Natural killer cell (primary cell): ENCODE measurements around the gene IRF2BP2. TPM values are rescaled to one million over a fixed set of nuclear protein-coding genes. Genes with fewer than 3 reads are reported as not detected.

Experiments
- ATAC-seq, 3 donors: fragments of 150-1000 bp in 2 of 3; fragments of 200-7000 bp in 1 of 3; cut with Tn5 transposase; 1 replicate in 1 of 3; 2 replicates in 2 of 3; pipeline ENCODE4 v1.10.0; 2021; ENCODE audit warnings: mild to moderate bottlenecking in 2 of 3, moderate library complexity in 2 of 3
- DNase-seq, 2 donors: peaks; one replicate each; pipeline versions ENCODE4 v3.0.0 to v3.0.0-alpha.2; 2013 to 2021; ENCODE audit warnings: mixed read lengths in 1 of 2
- H3K27ac ChIP-seq: one replicate; pipeline ENCODE4 v1.5.1; 2013; ENCODE audit warnings: mild to moderate bottlenecking, low read length
- H3K27me3 ChIP-seq: one replicate; pipeline ENCODE4 v1.6.1; 2013; ENCODE audit warnings: low read length; ENCODE audit not compliant: control insufficient read depth, insufficient read depth
- H3K36me3 ChIP-seq: one replicate; pipeline ENCODE4 v1.6.1; 2013; ENCODE audit warnings: low read length; ENCODE audit not compliant: control insufficient read depth, insufficient read depth
- H3K4me1 ChIP-seq: one replicate; pipeline ENCODE4 v1.6.1; 2013; ENCODE audit warnings: low read length; ENCODE audit not compliant: control insufficient read depth, insufficient read depth
- H3K4me3 ChIP-seq: one replicate; pipeline ENCODE4 v1.5.1; 2013; ENCODE audit warnings: low read length
- H3K9me3 ChIP-seq: one replicate; pipeline ENCODE4 v1.6.1; 2013; ENCODE audit warnings: low read length; ENCODE audit not compliant: control insufficient read depth, insufficient read depth
- H3K27ac Mint-ChIP-seq, 2 donors: one replicate each; pipeline ENCODE4 v1.8.0; 2022; ENCODE audit warnings: mild to moderate bottlenecking in 2 of 2, mixed read lengths in 2 of 2, moderate library complexity in 1 of 2
- H3K27me3 Mint-ChIP-seq, 2 donors: one replicate each; pipeline ENCODE4 v1.8.0; 2022; ENCODE audit warnings: low read depth in 2 of 2, mixed read lengths in 2 of 2
- H3K36me3 Mint-ChIP-seq: one replicate; pipeline ENCODE4 v1.8.0; 2022; ENCODE audit warnings: mixed read lengths
- H3K4me1 Mint-ChIP-seq, 2 donors: one replicate each; pipeline ENCODE4 v1.8.0; 2022; ENCODE audit warnings: mixed read lengths in 2 of 2
- H3K4me3 Mint-ChIP-seq: one replicate; pipeline ENCODE4 v1.8.0; 2022; ENCODE audit warnings: mild to moderate bottlenecking, moderate library complexity, mixed read lengths
- H3K9me3 Mint-ChIP-seq, 2 donors: one replicate each; pipeline ENCODE4 v1.8.0; 2022; ENCODE audit warnings: mixed read lengths in 2 of 2
- CTCF ChIP-seq: fragments of 200-600 bp; IDR thresholded peaks from one replicate; pipeline ENCODE4 v1.8.0; 2022; ENCODE audit warnings: antibody characterized with exemption
- WGBS: methylation state at CpG from one replicate; pipeline ENCODE4 v1.1.7; 2013; ENCODE audit warnings: missing lambda C conversion rate; ENCODE audit not compliant: insufficient coverage; 5-methylcytosine and 5-hydroxymethylcytosine counted together
- intact Hi-C: fragments of 100-400 bp; cut with micrococcal nuclease; formaldehyde crosslinking; loops from one replicate; pipeline ENCODE4 v1.14.2; 2022
- total RNA-seq, 4 donors: library from RNA; stranded (reverse); fragments of 120-200 nt in 1 of 4; gene quantifications; one replicate each; pipeline versions ENCODE4 v1.2.3 to v1.2.4, GENCODE V29; 2013 to 2022

IRF2BP2 gene
- total RNA-seq, 3 donors from 2014 or later (not counting 1 experiment from before 2014, with no cell fraction given): 186 to 315 (median 266) TPM

GRCh38 chr1:234564035-234565029 lies 45.6 kb downstream of the IRF2BP2 start:
- Mint-ChIP-seq H3K27me3 (peaks cover 3 to 12% of the 10 kb centered on the region in 2 donors), H3K4me3 (no peak overlapping the region), H3K4me1 (no peaks in the 10 kb centered on the region), H3K27ac (no peak overlapping the region), H3K9me3 (no peaks in the 10 kb centered on the region), H3K36me3 (no peaks in the 10 kb centered on the region)
- no peaks in the 10 kb centered on the region for H3K9me3 ChIP-seq
- no peaks in the 10 kb centered on the region for H3K4me1 ChIP-seq
- no peak for DNase-seq
- H3K27ac ChIP-seq: no peak overlapping the region
- ATAC-seq: no peak
- intact Hi-C loops: no loop called here
- no peak overlapping the region for H3K4me3 ChIP-seq
- WGBS: 84% methylated on average over 6 of the region's 7 CpGs
- no peak for TF ChIP-seq CTCF
- no peaks in the 10 kb centered on the region for H3K36me3 ChIP-seq
- H3K27me3 ChIP-seq: no peaks in the 10 kb centered on the region

DNA sequence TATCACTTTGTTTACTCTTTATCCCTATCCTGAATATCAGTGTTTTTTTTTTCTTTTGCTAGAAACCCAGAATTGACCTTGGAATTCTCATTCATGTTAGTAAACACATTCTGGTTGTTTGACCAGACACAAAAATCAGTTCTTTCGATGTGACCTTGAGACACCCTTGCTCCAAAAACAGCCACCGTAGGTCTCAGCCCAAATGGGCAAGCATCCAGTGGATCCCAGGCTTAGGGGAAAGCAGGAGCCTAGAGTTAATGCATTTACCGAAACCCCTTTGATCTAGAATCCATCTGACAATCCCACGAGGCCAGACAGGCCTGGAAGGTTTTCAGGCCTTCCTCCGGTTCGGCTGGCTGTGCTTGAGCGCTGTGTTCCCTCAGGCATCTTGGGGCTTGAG lies 47.6 kb downstream of the IRF2BP2 start:
- Histone ChIP-seq H3K9me3 (no peaks in the 10 kb centered on the region), H3K36me3 (no peaks in the 10 kb centered on the region), H3K27me3 (no peaks in the 10 kb centered on the region), H3K27ac (no peak overlapping the region), H3K4me1 (no peaks in the 10 kb centered on the region), H3K4me3 (no peak overlapping the region)
- no peak for TF ChIP-seq CTCF
- H3K4me1 Mint-ChIP-seq: no peaks in the 10 kb centered on the region
- no peaks in the 10 kb centered on the region for H3K9me3 Mint-ChIP-seq
- 95% methylated on average over 7 of the region's 7 CpGs for WGBS
- DNase-seq (no peak), ATAC-seq (no peak)
- no peak overlapping the region for H3K4me3 Mint-ChIP-seq
- no peaks in the 10 kb centered on the region for H3K36me3 Mint-ChIP-seq
- H3K27me3 Mint-ChIP-seq: no peaks in the 10 kb centered on the region
- intact Hi-C loops: no loop called here
- no peak overlapping the region for H3K27ac Mint-ChIP-seq

DNA sequence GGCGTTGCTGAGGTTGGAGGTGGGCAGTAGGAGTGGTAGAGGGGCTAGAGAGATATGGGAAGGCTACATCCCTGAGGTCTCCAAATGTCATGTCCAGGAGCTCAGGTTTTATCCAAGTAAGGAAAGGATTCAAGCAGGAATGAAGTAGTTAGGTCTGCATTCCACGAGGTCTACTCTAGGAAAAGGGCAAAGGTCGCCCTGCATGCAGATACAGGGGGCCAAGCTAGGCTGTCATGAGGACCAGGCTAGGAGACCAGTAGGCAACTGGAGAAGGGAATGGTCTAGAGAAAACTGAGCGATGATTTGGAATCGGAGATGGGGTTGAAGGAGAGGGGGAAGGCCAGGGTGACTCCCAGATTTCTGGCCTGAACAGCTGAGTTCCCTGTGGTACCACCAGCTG lies 48.7 kb downstream of the IRF2BP2 start:
- no peaks in the 10 kb centered on the region for H3K36me3 Mint-ChIP-seq
- H3K4me1 Mint-ChIP-seq: no peaks in the 10 kb centered on the region
- no peaks in the 10 kb centered on the region for H3K27me3 Mint-ChIP-seq
- intact Hi-C loops: no loop called here
- ATAC-seq: no peak
- Histone ChIP-seq H3K9me3 (no peaks in the 10 kb centered on the region), H3K27ac (no peak overlapping the region), H3K36me3 (no peaks in the 10 kb centered on the region), H3K27me3 (no peaks in the 10 kb centered on the region), H3K4me3 (no peak overlapping the region), H3K4me1 (no peaks in the 10 kb centered on the region)
- DNase-seq: no peak
- no peaks in the 10 kb centered on the region for H3K9me3 Mint-ChIP-seq
- WGBS: 94% methylated on average over 5 of the region's 5 CpGs
- H3K4me3 Mint-ChIP-seq: no peak overlapping the region
- no peak for TF ChIP-seq CTCF
- no peak overlapping the region for H3K27ac Mint-ChIP-seq
